ENCODE measurements around the gene KRTAP10-3. TPM values are rescaled to one million over a fixed set of nuclear protein-coding genes. Genes with fewer than 3 reads are reported as not detected.

KRTAP10-3 gene
- total RNA-seq, 1 experiment from 2014 or later: not detected

DNA sequence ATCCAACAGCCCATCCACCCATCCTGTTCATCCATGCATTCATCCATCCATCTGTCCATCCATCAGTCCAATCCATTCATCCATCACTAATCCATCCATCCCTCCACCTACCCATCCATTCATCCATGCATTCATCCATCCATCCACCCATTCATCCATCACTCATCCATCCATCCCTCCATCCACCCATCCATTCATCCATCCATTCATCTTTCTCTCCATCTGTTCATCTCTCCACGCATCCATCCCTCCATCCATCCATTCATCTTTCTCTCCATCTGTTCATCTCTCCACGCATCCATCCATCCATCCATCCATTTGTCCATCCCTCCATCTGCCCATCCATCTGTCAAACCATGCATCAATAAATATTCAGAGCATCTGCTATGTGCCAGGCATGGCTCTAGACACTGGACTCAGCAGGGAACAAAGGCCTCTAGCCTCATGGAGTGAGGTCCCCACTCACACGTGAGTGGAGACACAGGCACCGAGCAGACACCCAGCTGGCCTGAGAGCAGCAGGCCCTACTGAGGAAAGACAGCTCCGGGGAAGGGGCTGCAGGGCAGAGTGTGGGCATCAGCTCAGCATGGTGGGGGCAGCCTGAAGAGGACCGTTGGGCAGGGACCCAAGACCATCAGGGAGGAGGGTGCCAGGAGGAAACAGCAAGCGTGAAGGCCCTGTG, 28.2 kb downstream of the KRTAP10-3 start:
- no peak for DNase-seq (ENCODE audit: low spot score)

DNA sequence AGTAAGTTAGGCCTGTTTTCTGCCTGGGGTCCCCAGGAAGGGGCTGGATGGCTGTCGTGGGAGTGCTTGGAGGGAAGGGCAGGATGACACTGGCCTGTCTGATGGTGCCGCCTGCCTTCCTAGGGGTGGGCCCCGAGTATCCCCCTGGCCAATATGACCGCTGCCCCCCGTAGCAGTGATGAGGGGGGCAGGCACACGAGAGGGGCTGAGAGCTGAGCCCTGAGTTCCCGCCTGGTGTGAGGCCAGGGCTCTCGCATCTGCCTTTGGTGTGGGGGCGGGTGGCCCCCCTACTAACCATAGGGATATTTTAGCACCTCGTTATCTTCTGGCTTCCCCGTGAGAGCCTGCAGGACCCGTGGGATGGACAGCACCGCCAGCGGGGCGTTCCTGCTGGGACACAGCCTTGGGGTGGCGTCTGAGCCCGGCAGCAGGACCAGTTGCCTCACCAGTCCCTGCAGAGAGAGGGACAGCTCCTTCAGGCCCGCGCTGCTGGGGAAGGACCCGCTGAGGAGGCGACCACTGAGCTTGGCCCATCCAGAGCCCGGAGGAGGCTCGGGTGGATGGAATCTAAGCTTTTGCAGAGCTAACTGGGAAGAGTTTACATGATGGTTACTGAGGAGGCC, 29.0 kb downstream of the KRTAP10-3 start:
- DNase-seq (ENCODE audit: low spot score): no peak

GRCh38 chr21:44529011-44529421, 29.6 kb downstream of the KRTAP10-3 start:
- no peak for DNase-seq (ENCODE audit: low spot score)

DNA sequence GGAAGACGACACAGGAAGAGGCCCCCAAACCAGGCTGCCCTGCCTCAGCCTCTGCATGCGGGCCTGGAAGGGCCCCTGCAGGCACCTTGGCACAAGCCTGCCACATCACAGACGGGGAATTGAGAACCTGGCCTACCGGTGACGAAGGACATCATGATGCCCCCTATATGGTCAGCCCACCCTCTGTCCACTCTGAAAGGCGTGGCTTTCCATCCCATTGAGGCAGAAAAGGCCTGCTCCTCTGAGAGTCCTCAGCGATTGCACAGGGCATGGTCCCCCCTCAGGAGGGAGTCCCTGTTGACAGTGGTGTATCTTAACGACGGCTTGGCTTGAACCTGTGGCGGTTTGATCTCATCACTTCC, 30.0 kb downstream of the KRTAP10-3 start:
- DNase-seq (ENCODE audit: low spot score): no peak

DNA sequence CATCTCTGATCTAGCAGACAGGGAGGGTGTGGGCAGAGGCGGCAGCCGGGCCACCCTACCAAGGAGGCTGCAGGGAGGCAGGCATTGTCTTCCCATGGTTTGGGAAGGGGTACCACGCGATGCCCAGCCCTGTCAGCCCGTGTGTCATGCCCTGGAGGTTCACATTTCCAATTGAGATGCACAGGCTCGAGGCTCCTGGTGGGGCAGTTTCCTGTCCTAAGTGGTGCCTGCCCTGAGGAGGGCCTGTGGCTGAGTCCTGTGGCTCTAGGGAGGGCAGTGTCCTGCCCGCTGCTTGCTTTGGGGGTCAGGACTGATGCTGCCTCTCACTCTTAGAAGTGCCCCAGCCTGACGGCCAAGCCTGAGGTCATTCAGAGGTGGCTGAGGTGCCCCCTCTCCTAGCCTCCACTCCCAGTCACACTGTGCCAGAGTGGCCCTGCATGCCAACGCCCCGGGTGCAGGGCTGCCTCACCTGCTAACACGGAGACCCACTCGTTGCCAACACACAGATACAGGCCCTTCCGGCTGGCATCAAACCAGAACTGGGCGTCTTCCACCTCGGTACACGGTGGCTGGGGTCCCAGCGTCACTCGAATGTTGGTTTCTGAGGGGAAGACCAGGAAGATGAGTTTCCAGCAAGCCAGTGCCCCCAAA, 30.5 kb downstream of the KRTAP10-3 start:
- no peak for DNase-seq (ENCODE audit: low spot score)

- DNase-seq (ENCODE audit: low spot score): no peak
These were observed 31.2 kb downstream of the KRTAP10-3 start for GRCh38 chr21:44527156-44527982.

- DNase-seq (ENCODE audit: low spot score): no peak
These were observed 32.2 kb downstream of the KRTAP10-3 start for GRCh38 chr21:44526096-44526997.

DNA sequence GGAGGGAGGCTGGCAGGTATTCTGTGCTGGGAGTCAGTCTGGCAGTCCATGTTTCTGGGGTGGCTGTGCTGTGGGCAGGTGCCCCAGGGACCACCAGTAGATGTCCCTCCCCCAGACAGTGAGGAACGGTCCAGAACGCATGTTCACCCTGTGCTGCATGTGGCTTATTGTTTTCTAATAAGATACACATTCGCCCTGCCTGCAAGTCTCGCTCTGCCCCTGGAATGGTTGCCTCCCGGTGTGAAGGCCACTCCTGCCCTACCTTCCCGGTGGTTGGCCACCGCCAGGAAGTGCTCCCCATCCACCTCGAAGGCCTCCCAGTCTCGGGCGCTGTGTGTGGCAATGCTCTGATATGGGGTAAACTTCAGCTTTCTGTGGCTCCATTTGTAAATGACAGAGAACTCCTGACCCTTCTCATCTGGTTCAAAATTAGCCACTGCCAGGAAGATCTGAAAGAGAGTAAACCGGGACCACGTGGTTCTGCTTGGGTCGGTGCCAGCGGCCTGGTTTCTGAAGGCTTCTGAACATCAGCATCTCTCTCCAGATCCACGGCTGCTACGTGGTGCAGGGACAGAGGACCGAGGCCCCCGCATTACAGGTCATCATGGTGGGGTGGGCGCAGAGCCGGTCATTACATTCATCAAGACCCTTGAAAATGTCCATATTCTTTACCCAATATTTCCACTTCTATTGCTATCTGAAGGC, 33.1 kb downstream of the KRTAP10-3 start:
- DNase-seq (ENCODE audit: low spot score): no peak

- no peak for DNase-seq (ENCODE audit: low spot score)
These were observed 33.9 kb downstream of the KRTAP10-3 start for GRCh38 chr21:44524414-44525371.

- DNase-seq (ENCODE audit: low spot score): no peak
These were observed 34.8 kb downstream of the KRTAP10-3 start for GRCh38 chr21:44523567-44524413.

GRCh38 chr21:44522753-44523204, 35.8 kb downstream of the KRTAP10-3 start:
- no peak for DNase-seq (ENCODE audit: low spot score)

GRCh38 chr21:44521928-44522752, 36.5 kb downstream of the KRTAP10-3 start:
- no peak for DNase-seq (ENCODE audit: low spot score)

- DNase-seq (ENCODE audit: low spot score): no peak
These were observed 37.2 kb downstream of the KRTAP10-3 start for GRCh38 chr21:44521301-44521927.

- DNase-seq (ENCODE audit: low spot score): no peak
These were observed 38.0 kb downstream of the KRTAP10-3 start for GRCh38 chr21:44520326-44521300.

Data from H4 (cell line).